Upper lobe of right lung (tissue), 1 donor: ENCODE data around the gene C16orf86. TPM values are rescaled to one million over a fixed set of nuclear protein-coding genes. Genes with fewer than 3 reads are reported as not detected.

Experiments used
- ATAC-seq: fragments of 200-7000 bp; cut with Tn5 transposase; one replicate; pipeline ENCODE4 v1.9.1; 2020; ENCODE audit warnings: mild to moderate bottlenecking, moderate library complexity
- DNase-seq: peaks from one replicate; pipeline ENCODE4 v3.0.0-alpha.2; 2020
- H3K27ac ChIP-seq: fragments of 200-600 bp; one replicate; pipeline ENCODE4 v1.8.0; 2022
- H3K27me3 ChIP-seq: fragments of 200-600 bp; one replicate; pipeline ENCODE4 v1.8.0; 2022; ENCODE audit warnings: mild to moderate bottlenecking
- H3K36me3 ChIP-seq: fragments of 200-600 bp; one replicate; pipeline ENCODE4 v1.8.0; 2022
- H3K4me1 ChIP-seq: fragments of 200-600 bp; one replicate; pipeline ENCODE4 v1.8.0; 2022
- H3K4me3 ChIP-seq: fragments of 200-600 bp; one replicate; pipeline ENCODE4 v1.8.0; 2022; ENCODE audit warnings: mild to moderate bottlenecking
- H3K9me3 ChIP-seq: fragments of 200-600 bp; one replicate; pipeline ENCODE4 v1.8.0; 2022
- intact Hi-C: fragments of 100-400 bp; cut with DNase I; formaldehyde crosslinking; loops from one replicate; pipeline ENCODE4 v1.11.0; 2022
- total RNA-seq: library from RNA; stranded (reverse); fragmentation: NEBNext Ultra II Directional; extraction: Animal tissue kit (Norgen Biotek cat#: 25700); gene quantifications from one replicate; pipeline ENCODE4 v1.2.1, GENCODE V29; 2021
- TF ChIP-seq, protein P1 (sequence below): fragments of 200-600 bp; IDR thresholded peaks from one replicate; pipeline ENCODE4 v1.8.0; 2022; ENCODE audit warnings: antibody characterized with exemption
- donor health status: DM: no; HTN: yes; CAD: no; lungs with severe emphysema.

The C16orf86 gene
- total RNA-seq, 1 donor from 2014 or later: 3.8 TPM

- no peak for DNase-seq
- intact Hi-C loops: no loop called here
- Histone ChIP-seq H3K27ac (no peak overlapping the region), H3K4me1 (no peaks in the 10 kb centered on the region), H3K4me3 (no peak overlapping the region), H3K9me3 (no peaks in the 10 kb centered on the region), H3K36me3 (no peaks in the 10 kb centered on the region), H3K27me3 (no peaks in the 10 kb centered on the region)
- TF ChIP-seq, protein P1, sequence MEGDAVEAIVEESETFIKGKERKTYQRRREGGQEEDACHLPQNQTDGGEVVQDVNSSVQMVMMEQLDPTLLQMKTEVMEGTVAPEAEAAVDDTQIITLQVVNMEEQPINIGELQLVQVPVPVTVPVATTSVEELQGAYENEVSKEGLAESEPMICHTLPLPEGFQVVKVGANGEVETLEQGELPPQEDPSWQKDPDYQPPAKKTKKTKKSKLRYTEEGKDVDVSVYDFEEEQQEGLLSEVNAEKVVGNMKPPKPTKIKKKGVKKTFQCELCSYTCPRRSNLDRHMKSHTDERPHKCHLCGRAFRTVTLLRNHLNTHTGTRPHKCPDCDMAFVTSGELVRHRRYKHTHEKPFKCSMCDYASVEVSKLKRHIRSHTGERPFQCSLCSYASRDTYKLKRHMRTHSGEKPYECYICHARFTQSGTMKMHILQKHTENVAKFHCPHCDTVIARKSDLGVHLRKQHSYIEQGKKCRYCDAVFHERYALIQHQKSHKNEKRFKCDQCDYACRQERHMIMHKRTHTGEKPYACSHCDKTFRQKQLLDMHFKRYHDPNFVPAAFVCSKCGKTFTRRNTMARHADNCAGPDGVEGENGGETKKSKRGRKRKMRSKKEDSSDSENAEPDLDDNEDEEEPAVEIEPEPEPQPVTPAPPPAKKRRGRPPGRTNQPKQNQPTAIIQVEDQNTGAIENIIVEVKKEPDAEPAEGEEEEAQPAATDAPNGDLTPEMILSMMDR: no peak
- ATAC-seq: peak; percentile 67
Observed at GRCh38 chr16:67697422-67698185, 31.0 kb downstream of the C16orf86 start.

- H3K27ac ChIP-seq: no peak overlapping the region
- intact Hi-C loops: no loop called here
- no peak for DNase-seq
- no peaks in the 10 kb centered on the region for H3K27me3 ChIP-seq
- no peaks in the 10 kb centered on the region for H3K9me3 ChIP-seq
- no peaks in the 10 kb centered on the region for H3K4me1 ChIP-seq
- H3K36me3 ChIP-seq: no peaks in the 10 kb centered on the region
- TF ChIP-seq, protein P1: no peak
- H3K4me3 ChIP-seq: no peak overlapping the region
- no peak for ATAC-seq
Observed at GRCh38 chr16:67699265-67699664, 32.7 kb downstream of the C16orf86 start.

DNA sequence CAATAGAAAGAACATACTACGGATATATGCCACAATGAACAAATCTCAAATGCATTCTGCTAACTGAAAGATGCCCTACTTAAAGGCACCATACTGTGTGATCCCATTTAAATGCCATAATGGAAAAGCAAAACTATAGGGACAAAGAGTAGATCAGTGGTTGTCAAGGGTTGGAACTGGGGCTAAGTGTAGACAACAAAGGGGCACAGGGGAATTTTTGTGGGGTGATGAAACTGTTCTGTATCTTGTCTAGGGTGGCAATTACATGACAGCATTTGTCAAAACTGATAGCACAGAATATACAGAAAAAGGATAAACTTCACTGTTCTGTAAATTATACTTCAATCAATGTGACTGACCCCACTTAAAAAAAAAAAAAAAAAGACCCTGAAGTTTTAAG is 34.8 kb downstream of the C16orf86 start:
- ATAC-seq: no peak

GRCh38 chr16:67702130-67702529 is 35.5 kb downstream of the C16orf86 start:
- DNase-seq (no peak), ATAC-seq (no peak)
- H3K36me3 ChIP-seq: no peaks in the 10 kb centered on the region
- intact Hi-C loops: no loop called here
- H3K4me3 ChIP-seq: no peak overlapping the region
- H3K27ac ChIP-seq: no peak overlapping the region
- TF ChIP-seq, protein P1: no peak
- no peaks in the 10 kb centered on the region for H3K27me3 ChIP-seq
- no peaks in the 10 kb centered on the region for H3K9me3 ChIP-seq
- H3K4me1 ChIP-seq: no peaks in the 10 kb centered on the region

More for the DNA sequence above, 34.8 kb downstream of the C16orf86 start:
- Histone ChIP-seq H3K27me3 (no peaks in the 10 kb centered on the region), H3K36me3 (no peaks in the 10 kb centered on the region), H3K4me1 (no peaks in the 10 kb centered on the region), H3K27ac (no peak overlapping the region), H3K4me3 (no peak overlapping the region), H3K9me3 (no peaks in the 10 kb centered on the region)
- no peak for DNase-seq
- TF ChIP-seq, protein P1: no peak
- intact Hi-C loops: no loop called here

DNA sequence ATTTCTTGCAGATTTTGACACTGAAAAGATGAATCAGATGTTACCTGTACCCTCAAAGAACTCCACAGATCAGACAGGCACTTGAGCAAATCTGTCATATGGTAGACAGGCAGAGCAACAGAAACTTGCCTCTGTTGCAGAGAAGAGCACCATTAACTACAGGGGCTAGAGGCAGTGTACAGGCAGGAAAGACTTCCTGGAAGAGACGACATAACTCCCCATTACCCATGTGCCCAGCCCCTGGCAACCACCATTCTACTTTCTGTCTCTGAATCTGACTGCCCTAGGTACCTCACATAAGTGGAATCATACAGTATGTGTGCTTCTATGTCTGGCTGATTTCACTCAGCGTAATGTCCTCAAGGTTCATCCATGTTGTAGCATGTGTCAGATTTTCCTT is 37.0 kb downstream of the C16orf86 start:
- H3K36me3 ChIP-seq: no peaks in the 10 kb centered on the region
- DNase-seq (no peak), ATAC-seq (no peak)
- no peak overlapping the region for H3K4me3 ChIP-seq
- no peaks in the 10 kb centered on the region for H3K9me3 ChIP-seq
- H3K27me3 ChIP-seq: no peaks in the 10 kb centered on the region
- peaks cover 4% of the 10 kb centered on the region for H3K4me1 ChIP-seq
- intact Hi-C loops: no loop called here
- no peak overlapping the region for H3K27ac ChIP-seq
- TF ChIP-seq, protein P1: no peak
